Fibroblast of the aortic adventitia (primary cell): Measurements from ENCODE around the gene OLIG2. TPM values are rescaled to one million over a fixed set of nuclear protein-coding genes. Genes with fewer than 3 reads are reported as not detected.

Experiments
- DNase-seq: peaks from one replicate; pipeline ENCODE4 v3.0.0-alpha.2; 2010; ENCODE audit warnings: low read depth
- H3K4me3 ChIP-seq: 2 replicates; pipeline ENCODE4 v1.5.1; 2011; ENCODE audit warnings: low read depth, mild to moderate bottlenecking, control low read depth, low read length, moderate library complexity
- total RNA-seq: library from RNA; depleted of rRNA; stranded (reverse); fragments of >200 nt; gene quantifications from 2 replicates; pipeline ENCODE4 v1.2.3, GENCODE V29; 2012; ENCODE audit warnings: low replicate concordance
- TF ChIP-seq, protein P1 (sequence below): IDR thresholded peaks from 2 replicates; pipeline ENCODE4 v1.5.1; 2011; ENCODE audit warnings: mild to moderate bottlenecking, low read length, control low read depth, inconsistent platforms; ENCODE audit not compliant: insufficient read depth

Gene OLIG2
- total RNA-seq, result not detected in 2 replicates

DNA sequence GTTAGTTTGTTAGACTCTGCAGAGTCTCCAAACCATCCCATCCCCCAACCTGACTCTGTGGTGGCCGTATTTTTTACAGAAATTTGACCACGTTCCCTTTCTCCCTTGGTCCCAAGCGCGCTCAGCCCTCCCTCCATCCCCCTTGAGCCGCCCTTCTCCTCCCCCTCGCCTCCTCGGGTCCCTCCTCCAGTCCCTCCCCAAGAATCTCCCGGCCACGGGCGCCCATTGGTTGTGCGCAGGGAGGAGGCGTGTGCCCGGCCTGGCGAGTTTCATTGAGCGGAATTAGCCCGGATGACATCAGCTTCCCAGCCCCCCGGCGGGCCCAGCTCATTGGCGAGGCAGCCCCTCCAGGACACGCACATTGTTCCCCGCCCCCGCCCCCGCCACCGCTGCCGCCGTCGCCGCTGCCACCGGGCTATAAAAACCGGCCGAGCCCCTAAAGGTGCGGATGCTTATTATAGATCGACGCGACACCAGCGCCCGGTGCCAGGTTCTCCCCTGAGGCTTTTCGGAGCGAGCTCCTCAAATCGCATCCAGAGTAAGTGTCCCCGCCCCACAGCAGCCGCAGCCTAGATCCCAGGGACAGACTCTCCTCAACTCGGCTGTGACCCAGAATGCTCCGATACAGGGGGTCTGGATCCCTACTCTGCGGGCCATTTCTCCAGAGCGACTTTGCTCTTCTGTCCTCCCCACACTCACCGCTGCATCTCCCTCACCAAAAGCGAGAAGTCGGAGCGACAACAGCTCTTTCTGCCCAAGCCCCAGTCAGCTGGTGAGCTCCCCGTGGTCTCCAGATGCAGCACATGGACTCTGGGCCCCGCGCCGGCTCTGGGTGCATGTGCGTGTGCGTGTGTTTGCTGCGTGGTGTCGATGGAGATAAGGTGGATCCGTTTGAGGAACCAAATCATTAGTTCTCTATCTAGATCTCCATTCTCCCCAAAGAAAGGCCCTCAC is at the start of gene OLIG2:
OLIG2 (plus strand) TSS at position 447 of the 954 bp plus-strand sequence. CDS start 928 bp downstream, outside the sequence.
- TF ChIP-seq, protein P1, sequence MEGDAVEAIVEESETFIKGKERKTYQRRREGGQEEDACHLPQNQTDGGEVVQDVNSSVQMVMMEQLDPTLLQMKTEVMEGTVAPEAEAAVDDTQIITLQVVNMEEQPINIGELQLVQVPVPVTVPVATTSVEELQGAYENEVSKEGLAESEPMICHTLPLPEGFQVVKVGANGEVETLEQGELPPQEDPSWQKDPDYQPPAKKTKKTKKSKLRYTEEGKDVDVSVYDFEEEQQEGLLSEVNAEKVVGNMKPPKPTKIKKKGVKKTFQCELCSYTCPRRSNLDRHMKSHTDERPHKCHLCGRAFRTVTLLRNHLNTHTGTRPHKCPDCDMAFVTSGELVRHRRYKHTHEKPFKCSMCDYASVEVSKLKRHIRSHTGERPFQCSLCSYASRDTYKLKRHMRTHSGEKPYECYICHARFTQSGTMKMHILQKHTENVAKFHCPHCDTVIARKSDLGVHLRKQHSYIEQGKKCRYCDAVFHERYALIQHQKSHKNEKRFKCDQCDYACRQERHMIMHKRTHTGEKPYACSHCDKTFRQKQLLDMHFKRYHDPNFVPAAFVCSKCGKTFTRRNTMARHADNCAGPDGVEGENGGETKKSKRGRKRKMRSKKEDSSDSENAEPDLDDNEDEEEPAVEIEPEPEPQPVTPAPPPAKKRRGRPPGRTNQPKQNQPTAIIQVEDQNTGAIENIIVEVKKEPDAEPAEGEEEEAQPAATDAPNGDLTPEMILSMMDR, result no peak
- DNase-seq, result no peak
- H3K4me3 ChIP-seq, result no peak within 1 kb of the TSS

DNA sequence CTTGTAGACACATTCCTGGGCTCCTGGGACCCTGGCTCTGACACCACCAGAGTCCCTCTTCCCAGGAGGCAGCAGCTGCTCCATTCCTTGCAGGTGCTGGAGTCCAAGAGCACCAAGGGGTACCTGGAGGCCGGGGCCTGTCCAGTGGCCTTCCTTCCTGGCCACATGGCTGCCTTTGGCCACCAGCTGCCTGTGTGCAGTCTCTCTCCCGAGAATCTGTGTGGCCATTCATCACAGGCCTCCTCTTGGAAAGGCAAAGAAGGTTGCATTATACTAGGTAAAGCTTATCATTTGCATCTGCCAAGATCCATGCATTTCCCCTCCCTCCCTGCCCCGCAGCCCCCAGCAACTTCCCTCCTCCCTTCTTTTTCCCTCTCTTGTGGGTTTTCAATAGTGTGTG is 48.9 kb upstream of the OLIG2 start:
- no peak for DNase-seq
- TF ChIP-seq, protein P1, result no peak
- no peak overlapping the region for H3K4me3 ChIP-seq

DNA sequence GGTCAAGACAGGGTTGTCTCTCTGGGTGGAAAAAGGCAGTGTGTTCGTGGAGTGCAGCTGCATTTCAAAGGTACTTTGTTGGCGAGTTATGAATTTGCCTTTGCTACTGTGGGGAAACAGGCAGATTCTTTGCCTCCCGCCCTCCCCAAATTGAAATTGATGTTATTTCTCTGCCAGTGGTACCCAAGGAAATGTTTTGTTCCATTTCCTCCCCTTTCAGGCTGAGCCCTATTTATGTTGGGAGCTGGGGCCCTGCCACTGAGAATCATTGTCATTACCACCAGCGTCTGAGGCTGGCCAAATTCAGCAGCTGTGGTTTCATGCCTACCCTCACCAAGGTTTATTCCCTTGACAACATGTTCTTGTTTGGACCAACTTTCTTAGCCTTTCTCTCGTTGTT is 48.5 kb upstream of the OLIG2 start:
- TF ChIP-seq, protein P1, result no peak
- H3K4me3 ChIP-seq, result no peak overlapping the region
- no peak for DNase-seq

GRCh38 chr21:32978331-32979270 is 47.1 kb upstream of the OLIG2 start:
- H3K4me3 ChIP-seq, result no peak overlapping the region
- DNase-seq, result no peak
- TF ChIP-seq, protein P1, result no peak

GRCh38 chr21:32979598-32980268 is 46.0 kb upstream of the OLIG2 start:
- DNase-seq, result no peak
- H3K4me3 ChIP-seq, result no peak overlapping the region
- TF ChIP-seq, protein P1, result no peak

DNA sequence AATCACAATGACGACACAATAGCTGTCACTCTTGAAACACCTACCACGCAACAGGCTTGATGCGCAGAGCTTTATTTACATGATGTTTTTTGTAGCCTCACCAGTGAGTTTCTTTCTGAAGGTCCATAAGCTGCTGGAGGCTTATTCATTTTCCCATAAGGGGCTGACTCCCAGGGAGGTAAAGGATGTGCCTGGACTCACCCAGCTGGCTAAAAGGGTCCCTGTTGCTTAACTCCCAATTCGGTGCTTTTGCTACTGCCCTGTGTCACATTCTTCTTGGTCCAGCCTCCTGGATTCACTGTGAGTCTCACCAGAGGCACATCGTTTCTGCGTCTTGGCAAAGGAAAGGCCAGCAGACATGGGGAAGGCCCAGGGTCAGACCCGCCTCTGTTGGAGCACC is 44.6 kb upstream of the OLIG2 start:
- no peak overlapping the region for H3K4me3 ChIP-seq
- TF ChIP-seq, protein P1, result no peak
- no peak for DNase-seq
